H1 (cell line): Measurements from ENCODE around the gene SLC22A8. TPM values are rescaled to one million over a fixed set of nuclear protein-coding genes. Genes with fewer than 3 reads are reported as not detected.

Experiments used
- CTCF ChIA-PET: fragments of 300-600 bp; sonication (Branson Sonifier 250); formaldehyde crosslinking; loops from one replicate; lab custom pipeline; 2021; ENCODE audit not compliant: partially characterized antibody; lab: Charles Lee
- POLR2A ChIA-PET: fragments of 300-600 bp; sonication (Branson Sonifier 250); formaldehyde crosslinking; loops from one replicate; lab custom pipeline; 2021; ENCODE audit warnings: inconsistent platforms; ENCODE audit not compliant: partially characterized antibody; lab: Charles Lee
- DNase-seq, 2 experiments: peaks; one replicate each; pipeline versions ENCODE4 v3.0.0 to v3.0.0-alpha.2; 2010 to 2022; ENCODE audit warnings: low spot score in 2 of 2, low read depth in 1 of 2, mixed read lengths in 1 of 2
- FAIRE-seq: peaks from 2 replicates; lab custom pipeline; 2011; peaks lifted over from hg19 to GRCh38; lab: Jason Lieb, UNC
- H2AFZ ChIP-seq: 2 replicates; pipeline ENCODE4 v1.8.1; 2012; ENCODE audit warnings: low read length, inconsistent platforms
- H2AK5ac ChIP-seq: 2 replicates; pipeline ENCODE4 v1.6.1; 2013; ENCODE audit warnings: low read depth, low read length
- H2BK120ac ChIP-seq: replicated peaks from 2 replicates; pipeline ENCODE3; 2013; ENCODE audit warnings: low read depth, low read length, inconsistent platforms
- H2BK12ac ChIP-seq: 2 replicates; pipeline ENCODE4 v1.6.1; 2013; ENCODE audit warnings: low read depth, low read length
- H2BK15ac ChIP-seq: 2 replicates; pipeline ENCODE4 v1.6.1; 2013; ENCODE audit warnings: low read length
- H2BK20ac ChIP-seq: 2 replicates; pipeline ENCODE4 v1.6.1; 2013; ENCODE audit warnings: low read length
- H2BK5ac ChIP-seq: 2 replicates; pipeline ENCODE4 v1.6.1; 2013; ENCODE audit warnings: low read depth, low read length
- H3K14ac ChIP-seq: 2 replicates; pipeline ENCODE4 v1.6.1; 2013; ENCODE audit warnings: inconsistent platforms; ENCODE audit not compliant: insufficient read length
- H3K18ac ChIP-seq: 2 replicates; pipeline ENCODE4 v1.6.1; 2013; ENCODE audit warnings: low read length; ENCODE audit errors: extremely low read depth
- H3K23ac ChIP-seq: 2 replicates; pipeline ENCODE4 v1.6.1; 2013; ENCODE audit warnings: inconsistent platforms; ENCODE audit not compliant: insufficient read length
- H3K23me2 ChIP-seq: 2 replicates; pipeline ENCODE4 v1.6.1; 2013; ENCODE audit warnings: low read depth, low read length
- H3K27ac ChIP-seq: 2 replicates; pipeline ENCODE4 v1.6.1; 2011; ENCODE audit warnings: low read depth, low read length, inconsistent platforms
- H3K27me3 ChIP-seq, 4 experiments: replicated peaks in 1 of 4; 1 replicate in 1 of 4; 2 replicates in 3 of 4; pipeline versions ENCODE4 v1.6.1 to v1.8.1; 2011 to 2013; ENCODE audit warnings: low read length in 3 of 4, mild to moderate bottlenecking in 3 of 4, inconsistent platforms in 2 of 4, mixed read lengths in 2 of 4, moderate library complexity in 1 of 4; ENCODE audit not compliant: control insufficient read depth in 3 of 4, insufficient read depth in 3 of 4; ENCODE audit errors: extremely low read depth in 1 of 4
- H3K36me3 ChIP-seq, 4 experiments: 2 replicates each; pipeline versions ENCODE4 v1.6.1 to v1.8.1; 2011 to 2013; ENCODE audit warnings: mild to moderate bottlenecking in 4 of 4, low read length in 3 of 4, moderate library complexity in 2 of 4, control low read depth in 1 of 4, inconsistent platforms in 1 of 4; ENCODE audit not compliant: insufficient read depth in 4 of 4, control insufficient read depth in 2 of 4
- H3K4ac ChIP-seq: replicated peaks from 2 replicates; pipeline ENCODE3; 2013; ENCODE audit warnings: low read length, low read depth, mixed read lengths, inconsistent platforms; ENCODE audit not compliant: insufficient read length
- H3K4me1 ChIP-seq, 4 experiments: replicated peaks in 1 of 4; 1 replicate in 1 of 4; 2 replicates in 3 of 4; pipeline versions ENCODE4 v1.6.1 to v1.8.1; 2011 to 2013; ENCODE audit warnings: low read length in 3 of 4, inconsistent platforms in 2 of 4, mixed read lengths in 1 of 4; ENCODE audit not compliant: insufficient read depth in 4 of 4, control insufficient read depth in 3 of 4
- H3K4me2 ChIP-seq, 2 experiments: 2 replicates each; pipeline versions ENCODE4 v1.6.1 to v1.8.1; 2011 to 2013; ENCODE audit warnings: low read depth in 2 of 2, low read length in 2 of 2, control low read depth in 1 of 2, inconsistent platforms in 1 of 2, mild to moderate bottlenecking in 1 of 2; ENCODE audit not compliant: insufficient read depth in 1 of 2
- H3K4me3 ChIP-seq, 4 experiments: fragments of 200-600, 300-600 bp in 1 of 4; sonication (generic), shearing (Covaris generic), sonication (Bioruptor Twin) in 1 of 4; 2 replicates each; pipeline versions ENCODE4 v1.5.1 to v1.8.1; 2011 to 2016; ENCODE audit warnings: low read length in 4 of 4, low read depth in 3 of 4, control low read depth in 2 of 4, inconsistent platforms in 2 of 4, mild to moderate bottlenecking in 2 of 4, mixed read lengths in 1 of 4, moderate library complexity in 1 of 4; ENCODE audit not compliant: insufficient read depth in 2 of 4; ENCODE audit errors: extremely low read depth in 1 of 4
- H3K56ac ChIP-seq: replicated peaks from 2 replicates; pipeline ENCODE3; 2013; ENCODE audit warnings: low read depth, mild to moderate bottlenecking, mixed read lengths, low read length, inconsistent platforms; ENCODE audit not compliant: insufficient read length
- H3K79me1 ChIP-seq: 2 replicates; pipeline ENCODE4 v1.6.1; 2013; ENCODE audit warnings: low read depth, low read length, control low read depth
- H3K79me2 ChIP-seq, 2 experiments: 2 replicates each; pipeline versions ENCODE4 v1.6.1 to v1.8.1; 2012 to 2013; ENCODE audit warnings: low read length in 2 of 2, mild to moderate bottlenecking in 2 of 2, inconsistent platforms in 1 of 2; ENCODE audit not compliant: insufficient read depth in 2 of 2, control insufficient read depth in 1 of 2
- H3K9ac ChIP-seq, 4 experiments: replicated peaks in 1 of 4; 1 replicate in 1 of 4; 2 replicates in 3 of 4; pipeline versions ENCODE4 v1.6.1 to v1.8.1; 2011 to 2013; ENCODE audit warnings: low read depth in 3 of 4, low read length in 3 of 4, control low read depth in 2 of 4, mild to moderate bottlenecking in 2 of 4, moderate library complexity in 2 of 4, inconsistent platforms in 1 of 4; ENCODE audit errors: extremely low read depth in 1 of 4
- H3K9me3 ChIP-seq, 2 experiments: 2 replicates each; pipeline versions ENCODE4 v1.6.1 to v1.8.1; 2012 to 2013; ENCODE audit warnings: mild to moderate bottlenecking in 2 of 2, moderate library complexity in 2 of 2, control low read depth in 1 of 2, inconsistent platforms in 1 of 2, low read depth in 1 of 2, low read length in 1 of 2, mixed read lengths in 1 of 2; ENCODE audit not compliant: insufficient read depth in 2 of 2
- H4K20me1 ChIP-seq, 2 experiments: replicated peaks in 1 of 2; 2 replicates each; pipeline versions ENCODE3 to v1.8.1; 2011 to 2013; ENCODE audit warnings: inconsistent platforms in 2 of 2, low read length in 2 of 2, mild to moderate bottlenecking in 1 of 2; ENCODE audit not compliant: insufficient read depth in 2 of 2, control insufficient read depth in 1 of 2
- H4K5ac ChIP-seq: 2 replicates; pipeline ENCODE4 v1.6.1; 2013; ENCODE audit warnings: low read length, low read depth, mixed read lengths, inconsistent platforms; ENCODE audit not compliant: insufficient read length
- H4K8ac ChIP-seq: 2 replicates; pipeline ENCODE4 v1.8.0; 2013; ENCODE audit warnings: mild to moderate bottlenecking, moderate library complexity, low read length, inconsistent platforms; ENCODE audit not compliant: insufficient read depth; ENCODE audit errors: extremely low read depth
- H4K91ac ChIP-seq: replicated peaks from 2 replicates; pipeline ENCODE3; 2013; ENCODE audit warnings: low read length, mixed read lengths, inconsistent platforms; ENCODE audit not compliant: insufficient read length
- SIN3A ChIP-seq, 2 experiments: IDR thresholded peaks in 1 of 2; conservative IDR thresholded peaks in 1 of 2; 2 replicates each; pipeline ENCODE4 v1.6.1; 2011 to 2012; ENCODE audit warnings: low read length in 2 of 2, improper control_type of control experiment in 1 of 2, low read depth in 1 of 2, mild to moderate bottlenecking in 1 of 2
- WGBS, 2 experiments: shearing (Covaris generic) in 1 of 2; methylation state at CpG; one replicate each; pipeline versions ENCODE4 v1.1.6 to v1.1.7; 2013 to 2015; ENCODE audit warnings: low lambda C conversion rate in 2 of 2, mixed read lengths in 2 of 2, inconsistent platforms in 1 of 2, low coverage in 1 of 2, missing lambda C conversion rate in 1 of 2; ENCODE audit not compliant: insufficient replicate concordance in 2 of 2, insufficient coverage in 1 of 2, insufficient read length in 1 of 2; ENCODE audit errors: extremely low coverage in 1 of 2, missing lambda C conversion rate in 1 of 2; 5-methylcytosine and 5-hydroxymethylcytosine counted together
- polyA plus RNA-seq, 7 experiments: library from polyadenylated mRNA; depleted of rRNA in 3 of 7; stranded (reverse) in 5 of 7; unstranded in 2 of 7; fragments of >200 nt in 5 of 7; fragments of 200-250 nt in 2 of 7; gene quantifications; 1 replicate in 5 of 7; 2 replicates in 1 of 7; 4 replicates in 1 of 7; pipeline versions ENCODE4 v1.2.1 to v1.2.3, GENCODE V29; 2011 to 2013; ENCODE audit warnings: missing spikeins in 2 of 7, mixed read lengths in 2 of 7
- total RNA-seq: library from RNA; stranded (reverse); fragmentation: NEBNext Ultra II Directional; extraction: Animal tissue kit (Norgen Biotek cat#: 25700); gene quantifications from 2 replicates; pipeline ENCODE4 v1.2.1, GENCODE V29; 2021

Gene SLC22A8
- total and polyA plus RNA-seq, 2 of the 8 experiments (the other 6 are each of a cell fraction or from before 2014, with no cell fraction given) = not detected

GRCh38 chr11:62976109-62976508, 39.5 kb downstream of the SLC22A8 start:
- H3K79me1 ChIP-seq = no peaks in the 10 kb centered on the region
- H2AFZ ChIP-seq = no peak overlapping the region
- H3K23me2 ChIP-seq = no peaks in the 10 kb centered on the region
- H3K4me3 ChIP-seq = no peak overlapping the region
- H3K9me3 ChIP-seq = no peaks in the 10 kb centered on the region
- H3K4ac ChIP-seq = no peak overlapping the region
- no peak overlapping the region for H2BK15ac ChIP-seq
- WGBS, 2 experiments = 93% methylated on average over 5 of the region's 5 CpGs; no CpG with 5 or more reads in 1 of the 2 experiments
- FAIRE-seq (no peak), DNase-seq (no peak)
- H3K23ac ChIP-seq = no peak overlapping the region
- H4K91ac ChIP-seq = no peak overlapping the region
- ChIA-PET CTCF (interaction anchor here (0.7 to 13.2 kb wide), 23 partner anchors 9 to 641 kb away, joined by 3 to 201 read pairs (median 11); partner anchors contain the start of gene CHRM1), POLR2A (interaction anchor here (1.9 kb wide), 1 partner anchor 71 kb away, joined by 5 read pairs; no protein-coding TSS in a partner anchor)
- H3K36me3 ChIP-seq = no peaks in the 10 kb centered on the region
- no peak overlapping the region for H2BK120ac ChIP-seq
- peaks cover 0 to 4% (median 1%) of the 10 kb centered on the region in 4 experiments; a peak in 3 of 7 replicates for H3K27me3 ChIP-seq
- no peaks in the 10 kb centered on the region for H4K20me1 ChIP-seq
- no peak for TF ChIP-seq SIN3A (conservative IDR thresholded peaks at IDR 0.05 in 1 of 2, IDR thresholded peaks at IDR 0.05 in 1 of 2; ENCODE audit: low read depth in 1 of 2, low read length in 2 of 2)
- H3K56ac ChIP-seq = no peak overlapping the region
- no peak overlapping the region for H3K14ac ChIP-seq
- no peak overlapping the region for H4K5ac ChIP-seq
- H3K18ac ChIP-seq = no peak overlapping the region
- H2BK5ac ChIP-seq = no peak overlapping the region
- no peak overlapping the region for H4K8ac ChIP-seq
- no peak overlapping the region for H2AK5ac ChIP-seq
- H3K4me1 ChIP-seq = peaks cover 0 to 4% (median under 1%) of the 10 kb centered on the region in 4 experiments; a peak in 2 of 7 replicates
- no peak overlapping the region for H3K9ac ChIP-seq
- H3K4me2 ChIP-seq = no peak overlapping the region
- no peak overlapping the region for H2BK12ac ChIP-seq
- no peak overlapping the region for H3K27ac ChIP-seq
- H3K79me2 ChIP-seq = no peaks in the 10 kb centered on the region
- no peak overlapping the region for H2BK20ac ChIP-seq
